H9 (cell line): ENCODE results near the gene AP2A1. TPM values are rescaled to one million over a fixed set of nuclear protein-coding genes. Genes with fewer than 3 reads are reported as not detected.

ENCODE experiments used
- DNase-seq: peaks from one replicate; pipeline ENCODE4 v3.0.0-alpha.2; 2017
- H2AFZ ChIP-seq: one replicate; pipeline ENCODE4 v1.6.1; 2013; ENCODE audit warnings: mild to moderate bottlenecking, low read length, control low read depth, moderate library complexity
- H2AK5ac ChIP-seq: 2 replicates; pipeline ENCODE4 v1.6.1; 2013; ENCODE audit warnings: low read length, control low read depth, mixed read lengths; ENCODE audit not compliant: insufficient read length
- H2BK120ac ChIP-seq: one replicate; pipeline ENCODE4 v1.6.1; 2013; ENCODE audit warnings: low read depth, mild to moderate bottlenecking, low read length, control low read depth, inconsistent platforms; ENCODE audit not compliant: poor library complexity, severe bottlenecking
- H2BK12ac ChIP-seq: 2 replicates; pipeline ENCODE4 v1.6.1; 2013; ENCODE audit warnings: low read length, control low read depth, mixed read lengths, low read depth; ENCODE audit not compliant: insufficient read length
- H2BK15ac ChIP-seq: 2 replicates; pipeline ENCODE4 v1.6.1; 2013; ENCODE audit warnings: low read depth, low read length, control low read depth
- H2BK20ac ChIP-seq: one replicate; pipeline ENCODE4 v1.6.1; 2013; ENCODE audit warnings: low read depth, mild to moderate bottlenecking, low read length, control low read depth, inconsistent platforms; ENCODE audit not compliant: poor library complexity, severe bottlenecking
- H2BK5ac ChIP-seq: 2 replicates; pipeline ENCODE4 v1.6.1; 2013; ENCODE audit warnings: low read length, control low read depth, mixed read lengths; ENCODE audit not compliant: insufficient read length
- H3K14ac ChIP-seq: 2 replicates; pipeline ENCODE4 v1.6.1; 2013; ENCODE audit warnings: low read length, control low read depth; ENCODE audit not compliant: insufficient read depth
- H3K18ac ChIP-seq: 2 replicates; pipeline ENCODE4 v1.6.1; 2013; ENCODE audit warnings: low read depth, mild to moderate bottlenecking, mixed read lengths, low read length, control low read depth; ENCODE audit not compliant: insufficient read length
- H3K23ac ChIP-seq: 2 replicates; pipeline ENCODE4 v1.6.1; 2013; ENCODE audit warnings: low read length, control low read depth, mixed read lengths, low read depth; ENCODE audit not compliant: insufficient read length
- H3K23me2 ChIP-seq: 2 replicates; pipeline ENCODE4 v1.6.1; 2013; ENCODE audit warnings: low read depth, mild to moderate bottlenecking, mixed read lengths, low read length, control low read depth; ENCODE audit not compliant: insufficient read length, poor library complexity, severe bottlenecking
- H3K27ac ChIP-seq: 2 replicates; pipeline ENCODE4 v1.5.1; 2013; ENCODE audit warnings: low read length, control low read depth, mixed read lengths, low read depth; ENCODE audit not compliant: insufficient read length
- H3K27me3 ChIP-seq: 2 replicates; pipeline ENCODE4 v1.6.1; 2013; ENCODE audit warnings: low read length, control low read depth, inconsistent platforms; ENCODE audit not compliant: insufficient read depth
- H3K4ac ChIP-seq: 2 replicates; pipeline ENCODE4 v1.6.1; 2013; ENCODE audit warnings: low read depth, mild to moderate bottlenecking, control low read depth, inconsistent platforms, low read length, moderate library complexity
- H3K4me1 ChIP-seq: 2 replicates; pipeline ENCODE4 v1.6.1; 2013; ENCODE audit warnings: low read length, control low read depth, inconsistent platforms; ENCODE audit not compliant: insufficient read depth
- H3K4me2 ChIP-seq: 2 replicates; pipeline ENCODE4 v1.6.1; 2013; ENCODE audit warnings: low read length, control low read depth, mixed read lengths; ENCODE audit not compliant: insufficient read length, insufficient read depth
- H3K56ac ChIP-seq: 2 replicates; pipeline ENCODE4 v1.6.1; 2013; ENCODE audit warnings: low read depth, mild to moderate bottlenecking, mixed read lengths, low read length, control low read depth; ENCODE audit not compliant: insufficient read length
- H3K79me1 ChIP-seq: 2 replicates; pipeline ENCODE4 v1.6.1; 2013; ENCODE audit warnings: low read depth, mild to moderate bottlenecking, moderate library complexity, low read length, control low read depth, inconsistent platforms; ENCODE audit not compliant: insufficient read depth, poor library complexity, severe bottlenecking
- H3K79me2 ChIP-seq: 2 replicates; pipeline ENCODE4 v1.6.1; 2013; ENCODE audit warnings: low read length, control low read depth, inconsistent platforms; ENCODE audit not compliant: insufficient read depth
- H3K9ac ChIP-seq: 2 replicates; pipeline ENCODE4 v1.6.1; 2013; ENCODE audit warnings: low read length, control low read depth, mixed read lengths; ENCODE audit not compliant: insufficient read length; ENCODE audit errors: extremely low read depth
- H3K9me3 ChIP-seq: one replicate; pipeline ENCODE4 v1.6.1; 2013; ENCODE audit warnings: low read depth, low read length, inconsistent platforms; ENCODE audit not compliant: control insufficient read depth
- H3T11ph ChIP-seq: one replicate; pipeline ENCODE4 v1.6.1; 2013; ENCODE audit warnings: mild to moderate bottlenecking, low read length, control low read depth, inconsistent platforms
- H4K20me1 ChIP-seq: one replicate; pipeline ENCODE4 v1.6.1; 2013; ENCODE audit not compliant: control insufficient read depth, insufficient read length, insufficient read depth
- H4K5ac ChIP-seq: 2 replicates; pipeline ENCODE4 v1.6.1; 2013; ENCODE audit warnings: low read depth, mild to moderate bottlenecking, mixed read lengths, low read length, control low read depth; ENCODE audit not compliant: insufficient read length
- H4K8ac ChIP-seq: replicated peaks from 2 replicates; pipeline ENCODE4 v1.6.1; 2013; ENCODE audit warnings: low read length, control low read depth, mixed read lengths, low read depth; ENCODE audit not compliant: insufficient read length
- H4K91ac ChIP-seq: 2 replicates; pipeline ENCODE4 v1.6.1; 2013; ENCODE audit warnings: low read depth, mild to moderate bottlenecking, moderate library complexity, mixed read lengths, low read length, control low read depth; ENCODE audit not compliant: insufficient read length
- H3K27ac Mint-ChIP-seq, 3 experiments: 2 replicates in 2 of 3; 3 replicates in 1 of 3; pipeline ENCODE4 v1.8.0; 2020 to 2021; ENCODE audit warnings: mixed read lengths in 3 of 3, mild to moderate bottlenecking in 1 of 3, moderate library complexity in 1 of 3
- H3K27me3 Mint-ChIP-seq: 2 replicates; pipeline ENCODE4 v1.8.0; 2021; ENCODE audit warnings: low read depth, mild to moderate bottlenecking, moderate library complexity, mixed read lengths
- H3K36me3 Mint-ChIP-seq, 3 experiments: 2 replicates in 2 of 3; 3 replicates in 1 of 3; pipeline ENCODE4 v1.8.0; 2020 to 2021; ENCODE audit warnings: low read depth in 3 of 3, mixed read lengths in 3 of 3; ENCODE audit not compliant: insufficient read depth in 1 of 3
- H3K4me1 Mint-ChIP-seq, 2 experiments: 2 replicates each; pipeline ENCODE4 v1.8.0; 2020; ENCODE audit warnings: mixed read lengths in 2 of 2
- H3K4me3 Mint-ChIP-seq, 2 experiments: 2 replicates in 1 of 2; 3 replicates in 1 of 2; pipeline ENCODE4 v1.8.0; 2020 to 2021; ENCODE audit warnings: mild to moderate bottlenecking in 2 of 2, mixed read lengths in 2 of 2, moderate library complexity in 1 of 2
- H3K9me3 Mint-ChIP-seq, 2 experiments: 2 replicates in 1 of 2; 3 replicates in 1 of 2; pipeline ENCODE4 v1.8.0; 2020; ENCODE audit warnings: mild to moderate bottlenecking in 2 of 2, mixed read lengths in 2 of 2, moderate library complexity in 1 of 2
- CTCF ChIP-seq: fragments of 200-600 bp; sonication (generic); conservative IDR thresholded peaks from 3 replicates; pipeline ENCODE4 v1.8.0; 2021; ENCODE audit warnings: antibody characterized with exemption, mild to moderate bottlenecking
- WGBS: extraction: QIAGEN DNeasy Blood & Tissue Kit; methylation state at CpG from one replicate; pipeline ENCODE4 v1.1.7; 2013; ENCODE audit warnings: missing lambda C conversion rate, low lambda C conversion rate, mixed read lengths; ENCODE audit not compliant: insufficient read length; ENCODE audit errors: extremely low coverage; 5-methylcytosine and 5-hydroxymethylcytosine counted together
- total RNA-seq: library from RNA; stranded (reverse); gene quantifications from 2 replicates; pipeline ENCODE4 v1.2.1, GENCODE V29; 2021

Gene AP2A1
- total RNA-seq, 1 experiment from 2014 or later = 108 TPM

DNA sequence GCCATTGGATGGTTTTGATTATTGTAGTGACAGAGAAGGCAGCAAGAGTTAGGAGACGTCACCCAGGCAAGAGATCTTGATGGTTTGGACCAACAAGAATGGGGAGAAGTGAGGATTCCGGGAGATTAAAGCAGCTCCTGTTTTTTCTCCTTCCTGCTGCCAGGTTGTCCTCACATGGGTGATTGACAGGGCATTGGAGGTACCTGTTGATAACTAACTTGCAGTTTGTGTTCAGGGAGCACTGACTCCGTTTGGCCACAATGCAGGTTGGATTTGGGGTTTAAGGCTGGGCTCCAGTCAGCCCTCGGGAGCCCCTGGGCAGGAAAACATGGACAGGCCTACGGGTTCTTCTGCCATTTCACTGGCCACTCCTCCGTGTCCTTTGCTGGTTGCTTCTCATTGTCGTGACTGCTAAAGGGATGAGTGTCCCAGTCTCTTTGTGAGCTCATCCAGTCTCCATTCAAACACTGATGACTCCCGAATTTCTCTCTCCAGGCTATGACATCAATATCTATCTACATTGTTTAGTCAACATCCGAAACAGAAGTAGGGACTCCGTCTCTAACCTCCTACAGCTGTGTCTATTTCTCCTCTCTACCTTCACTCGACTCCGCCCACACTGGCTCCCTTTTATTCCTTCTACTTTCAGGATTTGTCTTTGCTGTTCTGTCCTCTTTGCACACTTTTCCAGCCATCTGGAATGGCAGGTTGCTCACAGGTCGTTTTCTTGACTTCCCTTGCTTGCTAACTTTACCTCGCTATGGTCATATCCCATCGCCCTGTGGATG, 82.8 kb downstream of the AP2A1 start:
- no peak overlapping the region for H3K27ac Mint-ChIP-seq
- H3K79me2 ChIP-seq = peaks cover 9% of the 10 kb centered on the region; the same call in 1 of the 2 replicates
- WGBS = no CpG with 5 or more reads among the region's 15 CpGs

More for the DNA sequence above, 82.8 kb downstream of the AP2A1 start:
- no peak for DNase-seq
- H2BK12ac ChIP-seq = no peak overlapping the region
- no peak overlapping the region for H2BK15ac ChIP-seq
- H2AFZ ChIP-seq = no peak overlapping the region
- no peak overlapping the region for H3K14ac ChIP-seq
- H2BK20ac ChIP-seq = no peak overlapping the region
- Mint-ChIP-seq H3K4me1 (peaks cover 22 to 27% of the 10 kb centered on the region in 2 experiments), H3K27me3 (no peaks in the 10 kb centered on the region; the same call in 1 of the 2 replicates), H3K9me3 (peaks cover 0 to 4% of the 10 kb centered on the region in 2 experiments; a peak in 2 of 5 replicates), H3K4me3 (peak overlapping the region; percentile 81 to 90), H3K36me3 (peaks cover 25 to 36% (median 26%) of the 10 kb centered on the region in 3 experiments)
- H3K4ac ChIP-seq = no peak overlapping the region
- peak overlapping the region; percentile 65 for H3K4me2 ChIP-seq
- no peak overlapping the region for H3K18ac ChIP-seq
- no peak overlapping the region for H4K91ac ChIP-seq
- H2BK5ac ChIP-seq = no peak overlapping the region
- H3K23ac ChIP-seq = no peak overlapping the region
- no peak for TF ChIP-seq CTCF
- peak overlapping the region; percentile 66 for H3K9ac ChIP-seq
- no peak overlapping the region for H4K5ac ChIP-seq
- H2BK120ac ChIP-seq = no peak overlapping the region
- H3K56ac ChIP-seq = no peak overlapping the region
- no peaks in the 10 kb centered on the region; the same call in 1 of the 2 replicates for H3K4me1 ChIP-seq
- H3T11ph ChIP-seq = no peak overlapping the region
- H4K20me1 ChIP-seq = peaks cover 3% of the 10 kb centered on the region
- H3K27ac ChIP-seq = no peak overlapping the region
- no peak overlapping the region for H2AK5ac ChIP-seq
- no peaks in the 10 kb centered on the region for H3K9me3 ChIP-seq
- H3K23me2 ChIP-seq = peaks cover 10% of the 10 kb centered on the region
- no peaks in the 10 kb centered on the region for H3K27me3 ChIP-seq
- H4K8ac ChIP-seq = no peak overlapping the region
- H3K79me1 ChIP-seq = peaks cover 11% of the 10 kb centered on the region
